Measurements from ENCODE around the gene SNX5.

Gene SNX5

GRCh38 chr20:17941087-17941825 is 27.3 kb downstream of the SNX5 start:
- CTCF ChIA-PET: no interaction called here
- POLR2A ChIA-PET: interaction anchor here (1.3 kb wide), 1 partner anchor 14 kb away, joined by 4 read pairs; no protein-coding TSS in a partner anchor
- TF ChIP-seq SP1 (IDR thresholded peaks at IDR 0.05) (no peak), ELF4 (IDR thresholded peaks at IDR 0.05) (no peak), FOXM1 (IDR thresholded peaks at IDR 0.05; ENCODE audit: borderline replicate concordance) (no peak), SUZ12 (IDR thresholded peaks at IDR 0.05) (no peak), FOXA1 (IDR thresholded peaks at IDR 0.05) (no peak), LEF1 (IDR thresholded peaks at IDR 0.05; ENCODE audit: borderline replicate concordance) (no peak), ARNT (IDR thresholded peaks at IDR 0.05) (no peak), CTBP1 (IDR thresholded peaks at IDR 0.05; ENCODE audit: borderline replicate concordance) (no peak), NFRKB (IDR thresholded peaks at IDR 0.05) (no peak), ZNF384 (IDR thresholded peaks at IDR 0.05) (no peak), PKNOX1 (IDR thresholded peaks at IDR 0.05) (no peak), HDGF (IDR thresholded peaks at IDR 0.05; ENCODE audit: borderline replicate concordance) (no peak), TARDBP (IDR thresholded peaks at IDR 0.05) (no peak), FOXK2 (IDR thresholded peaks at IDR 0.05) (no peak), BHLHE40 (IDR thresholded peaks at IDR 0.05; ENCODE audit: borderline replicate concordance) (no peak), L3MBTL2 (conservative IDR thresholded peaks at IDR 0.05) (no peak)
- DNase-seq (ENCODE audit: extremely low spot score): no peak

- TF ChIP-seq PKNOX1 (IDR thresholded peaks at IDR 0.05) (0 out of 2 replicates have a peak, but pooled peaks have one; percentile 23), L3MBTL2 (conservative IDR thresholded peaks at IDR 0.05) (no peak)
- POLR2A ChIA-PET: interaction anchor here (1.3 kb wide), 1 partner anchor 15 kb away, joined by 4 read pairs; no protein-coding TSS in a partner anchor
- CTCF ChIA-PET: interaction anchor here (0.6 to 2.0 kb wide), 2 partner anchors 18 to 42 kb away, joined by 4 to 9 read pairs; no protein-coding TSS in a partner anchor
- no peak for DNase-seq (ENCODE audit: extremely low spot score)
These were observed 28.2 kb downstream of the SNX5 start for GRCh38 chr20:17940224-17940971.

- no peak for TF ChIP-seq SP1 (IDR thresholded peaks at IDR 0.05)
- TF ChIP-seq FOXA1 (IDR thresholded peaks at IDR 0.05): no peak
- TF ChIP-seq BHLHE40 (IDR thresholded peaks at IDR 0.05; ENCODE audit: borderline replicate concordance): no peak
- no peak for TF ChIP-seq TARDBP (IDR thresholded peaks at IDR 0.05)
- no peak for TF ChIP-seq NFRKB (IDR thresholded peaks at IDR 0.05)
- no peak for TF ChIP-seq ELF4 (IDR thresholded peaks at IDR 0.05)
- no peak for TF ChIP-seq ZNF384 (IDR thresholded peaks at IDR 0.05)
- no peak for TF ChIP-seq FOXM1 (IDR thresholded peaks at IDR 0.05; ENCODE audit: borderline replicate concordance)
- no peak for TF ChIP-seq L3MBTL2 (conservative IDR thresholded peaks at IDR 0.05)
- no peak for TF ChIP-seq PKNOX1 (IDR thresholded peaks at IDR 0.05)
- no peak for TF ChIP-seq ARNT (IDR thresholded peaks at IDR 0.05)
- no peak for TF ChIP-seq SUZ12 (IDR thresholded peaks at IDR 0.05)
- no peak for TF ChIP-seq CTBP1 (IDR thresholded peaks at IDR 0.05; ENCODE audit: borderline replicate concordance)
- no peak for TF ChIP-seq FOXK2 (IDR thresholded peaks at IDR 0.05)
- no peak for TF ChIP-seq LEF1 (IDR thresholded peaks at IDR 0.05; ENCODE audit: borderline replicate concordance)
- no peak for TF ChIP-seq HDGF (IDR thresholded peaks at IDR 0.05; ENCODE audit: borderline replicate concordance)
- CTCF ChIA-PET: interaction anchor here (0.5 to 2.0 kb wide), 8 partner anchors 13 to 291 kb away, joined by 3 to 9 read pairs (median 4); no protein-coding TSS in a partner anchor
- POLR2A ChIA-PET: interaction anchor here (1.1 to 1.3 kb wide), 2 partner anchors 16 to 257 kb away, joined by 4 to 5 read pairs; partner anchors contain the start of gene RRBP1
- no peak for DNase-seq (ENCODE audit: extremely low spot score)
These were observed 28.9 kb downstream of the SNX5 start for GRCh38 chr20:17939622-17940223.

GRCh38 chr20:17938871-17939619 is 29.5 kb downstream of the SNX5 start:
- TF ChIP-seq FOXK2 (IDR thresholded peaks at IDR 0.05) (no peak), TARDBP (IDR thresholded peaks at IDR 0.05) (no peak), FOXA1 (IDR thresholded peaks at IDR 0.05) (no peak), SP1 (IDR thresholded peaks at IDR 0.05) (no peak), PKNOX1 (IDR thresholded peaks at IDR 0.05) (no peak), BHLHE40 (IDR thresholded peaks at IDR 0.05; ENCODE audit: borderline replicate concordance) (no peak), NFRKB (IDR thresholded peaks at IDR 0.05) (no peak), CTBP1 (IDR thresholded peaks at IDR 0.05; ENCODE audit: borderline replicate concordance) (no peak)
- ChIA-PET POLR2A (interaction anchor here (1.1 kb wide), 1 partner anchor 257 kb away, joined by 5 read pairs; the partner anchor contains the start of gene RRBP1), CTCF (interaction anchor here (0.5 to 2.0 kb wide), 11 partner anchors 13 to 290 kb away, joined by 3 to 9 read pairs (median 4); no protein-coding TSS in a partner anchor)
- peak; percentile 81 for DNase-seq (ENCODE audit: extremely low spot score)
